Gastrocnemius medialis (tissue), 4 donors: ENCODE data around the gene PSMB2. TPM values are rescaled to one million over a fixed set of nuclear protein-coding genes. Genes with fewer than 3 reads are reported as not detected.

Experiments used
- ATAC-seq, 2 donors: fragments of 150-250 bp; one replicate each; pipeline ENCODE4 v1.9.1; 2016
- DNase-seq, 2 donors: peaks; one replicate each; pipeline ENCODE4 v3.0.0-alpha.2; 2019
- H3K27ac ChIP-seq, 4 donors: fragments of 200-600 bp; sonication (generic); 1 replicate in 1 of 4; 2 replicates in 3 of 4; pipeline ENCODE4 v1.5.1; 2016 to 2018; ENCODE audit warnings: mild to moderate bottlenecking in 2 of 4, moderate library complexity in 1 of 4
- H3K27me3 ChIP-seq, 3 donors: fragments of 200-600 bp; sonication (generic) in 2 of 3; 1 replicate in 1 of 3; 2 replicates in 2 of 3; pipeline versions ENCODE4 v1.5.1 to v1.6.0; 2016 to 2019; ENCODE audit warnings: mild to moderate bottlenecking in 1 of 3, moderate library complexity in 1 of 3
- H3K36me3 ChIP-seq, 2 donors: fragments of 200-600 bp; sonication (generic) in 1 of 2; one replicate each; pipeline ENCODE4 v1.5.1; 2017 to 2018
- H3K4me1 ChIP-seq, 2 donors: fragments of 200-600 bp; sonication (generic) in 1 of 2; one replicate each; pipeline ENCODE4 v1.5.1; 2016 to 2017; ENCODE audit warnings: mild to moderate bottlenecking in 2 of 2
- H3K4me3 ChIP-seq, 4 donors: fragments of 200-600 bp; sonication (generic) in 3 of 4; 1 replicate in 1 of 4; 2 replicates in 3 of 4; pipeline ENCODE4 v1.5.1; 2016 to 2019; ENCODE audit warnings: mild to moderate bottlenecking in 2 of 4
- H3K9me3 ChIP-seq, 3 donors: fragments of 200-600 bp; sonication (generic) in 2 of 3; 1 replicate in 1 of 3; 2 replicates in 2 of 3; pipeline ENCODE4 v1.5.1; 2016 to 2019
- POLR2A ChIP-seq, 2 donors: fragments of 450-650 bp; IDR thresholded peaks; one replicate each; pipeline ENCODE4 v1.6.1; 2017; ENCODE audit warnings: antibody characterized with exemption in 2 of 2, mild to moderate bottlenecking in 2 of 2, moderate library complexity in 2 of 2
- in situ Hi-C, 4 donors: fragments of 200-750 bp; cut with MboI; loops; one replicate each; pipeline versions ENCODE4 v1.15.0 to v1.8.0; 2017; ENCODE audit warnings: low sequenced_read_pairs in 4 of 4
- intact Hi-C: fragments of 100-400 bp; cut with DNase I; formaldehyde crosslinking; loops from one replicate; pipeline ENCODE4 v1.15.1; 2023; ENCODE audit warnings: low total_unique reads
- total RNA-seq, 4 donors: library from RNA; depleted of rRNA; stranded (reverse); fragments of >200 nt; gene quantifications; one replicate each; pipeline versions ENCODE4 v1.1.0 to v1.2.3, GENCODE V29; 2016
- TF ChIP-seq, protein P1 (sequence below), 5 experiments: fragments of 450-650 bp in 3 of 5; fragments of 200-600 bp in 2 of 5; sonication (generic) in 2 of 5; IDR thresholded peaks in 4 of 5; conservative IDR thresholded peaks in 1 of 5; 1 replicate in 4 of 5; 2 replicates in 1 of 5; pipeline ENCODE4 v1.5.1; 2016 to 2019; ENCODE audit warnings: antibody characterized with exemption in 5 of 5, mild to moderate bottlenecking in 3 of 5, moderate library complexity in 3 of 5

PSMB2 gene
- total RNA-seq, 4 donors from 2014 or later, result 65.2 to 119 (median 89.9) TPM

GRCh38 chr1:35557611-35558373 lies 83.5 kb downstream of the PSMB2 start, which contains the start of gene NCDN:
Gene NCDN, plus strand, starts transcription at chr1:35557799. Its CDS starts 392 bp downstream, at chr1:35558191.
- peaks cover 45 to 68% of the 10 kb centered on the region in 2 donors for H3K4me1 ChIP-seq
- no peaks in the 10 kb centered on the region for H3K27me3 ChIP-seq
- in situ Hi-C loops, result loop anchor here in 1 of 4 donors (10.0 kb wide), 1 partner anchor 363 kb away; the partner anchor contains the start of gene SFPQ

DNA sequence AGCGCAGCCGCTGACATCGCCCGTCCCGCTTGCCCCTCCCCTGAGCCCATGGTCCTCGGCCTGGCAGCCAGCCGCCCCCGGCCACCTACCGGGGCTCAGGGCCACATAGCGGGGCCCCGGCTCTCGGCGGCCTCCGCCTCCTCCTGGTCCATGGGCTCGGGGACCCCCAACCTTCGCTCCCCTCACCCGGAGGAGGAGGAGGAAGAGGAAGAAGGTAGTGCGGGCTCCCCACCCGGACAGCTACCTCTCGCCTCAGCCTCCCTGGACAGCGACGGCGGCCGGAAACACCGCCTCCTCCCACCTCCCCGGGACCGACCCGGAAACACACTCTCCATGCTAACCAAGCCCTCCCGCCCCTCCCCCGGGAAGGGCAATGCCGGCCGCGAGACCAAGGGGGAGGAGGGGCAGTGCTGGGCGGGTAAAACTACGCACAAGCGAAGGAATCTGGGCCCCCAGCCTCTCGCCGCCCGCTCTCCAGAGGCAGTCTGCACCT lies 84.2 kb downstream of the PSMB2 start, which contains the start of gene KIAA0319L:
Gene KIAA0319L, minus strand, starts transcription at position 286 of the 493 bp plus-strand sequence. CDS start 2,912 bp downstream, outside the sequence.
- peaks cover 0 to 9% of the 10 kb centered on the region in 2 donors for H3K36me3 ChIP-seq
- peak; percentile 68 to 81 for TF ChIP-seq POLR2A (IDR thresholded peaks at IDR 0.05)
- TF ChIP-seq, protein P1, sequence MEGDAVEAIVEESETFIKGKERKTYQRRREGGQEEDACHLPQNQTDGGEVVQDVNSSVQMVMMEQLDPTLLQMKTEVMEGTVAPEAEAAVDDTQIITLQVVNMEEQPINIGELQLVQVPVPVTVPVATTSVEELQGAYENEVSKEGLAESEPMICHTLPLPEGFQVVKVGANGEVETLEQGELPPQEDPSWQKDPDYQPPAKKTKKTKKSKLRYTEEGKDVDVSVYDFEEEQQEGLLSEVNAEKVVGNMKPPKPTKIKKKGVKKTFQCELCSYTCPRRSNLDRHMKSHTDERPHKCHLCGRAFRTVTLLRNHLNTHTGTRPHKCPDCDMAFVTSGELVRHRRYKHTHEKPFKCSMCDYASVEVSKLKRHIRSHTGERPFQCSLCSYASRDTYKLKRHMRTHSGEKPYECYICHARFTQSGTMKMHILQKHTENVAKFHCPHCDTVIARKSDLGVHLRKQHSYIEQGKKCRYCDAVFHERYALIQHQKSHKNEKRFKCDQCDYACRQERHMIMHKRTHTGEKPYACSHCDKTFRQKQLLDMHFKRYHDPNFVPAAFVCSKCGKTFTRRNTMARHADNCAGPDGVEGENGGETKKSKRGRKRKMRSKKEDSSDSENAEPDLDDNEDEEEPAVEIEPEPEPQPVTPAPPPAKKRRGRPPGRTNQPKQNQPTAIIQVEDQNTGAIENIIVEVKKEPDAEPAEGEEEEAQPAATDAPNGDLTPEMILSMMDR (IDR thresholded peaks at IDR 0.05 in 4 of 5, conservative IDR thresholded peaks at IDR 0.05 in 1 of 5), result peak in 1 of 5 experiments; percentile 12
- in situ Hi-C loops (loop anchor here in 1 of 4 donors (10.0 kb wide), 1 partner anchor 362 kb away; the partner anchor contains the start of gene SFPQ), intact Hi-C loops (loop anchor here (2.0 to 10.0 kb wide), 4 partner anchors 84 to 908 kb away; partner anchors contain the start of genes C1orf216, MRPS15, PSMB2 and SFPQ)
- H3K4me3 ChIP-seq, result peak within 1 kb of the TSS; percentile 84 to 99 (median 98)
- peaks cover 45 to 69% of the 10 kb centered on the region in 2 donors for H3K4me1 ChIP-seq
- H3K9me3 ChIP-seq, result no peaks in the 10 kb centered on the region
- no peaks in the 10 kb centered on the region for H3K27me3 ChIP-seq
- peak within 1 kb of the TSS; percentile 91 to 100 (median 99) for H3K27ac ChIP-seq
- DNase-seq (peak; percentile 82 to 83), ATAC-seq (peak; percentile 93 to 94)

More at GRCh38 chr1:35557611-35558373, 83.5 kb downstream of the PSMB2 start, which contains the start of gene NCDN:
- peak; percentile 97 for DNase-seq
- intact Hi-C loops, result loop anchor here (2.0 to 10.0 kb wide), 4 partner anchors 83 to 907 kb away; partner anchors contain the start of genes C1orf216, MRPS15, PSMB2 and SFPQ
- ATAC-seq, result peak; percentile 94 to 97
- H3K9me3 ChIP-seq, result no peaks in the 10 kb centered on the region
- peaks cover 0 to 6% of the 10 kb centered on the region in 2 donors for H3K36me3 ChIP-seq
- peak within 1 kb of the TSS; percentile 91 to 100 (median 99) for H3K27ac ChIP-seq
- peak within 1 kb of the TSS; percentile 84 to 99 (median 98) for H3K4me3 ChIP-seq
- no peak for TF ChIP-seq POLR2A (IDR thresholded peaks at IDR 0.05)
- TF ChIP-seq, protein P1 (IDR thresholded peaks at IDR 0.05 in 4 of 5, conservative IDR thresholded peaks at IDR 0.05 in 1 of 5), result no peak

GRCh38 chr1:35556484-35557117 lies 84.7 kb downstream of the PSMB2 start:
- intact Hi-C loops (loop anchor here (2.0 to 10.0 kb wide), 4 partner anchors 84 to 908 kb away; partner anchors contain the start of genes C1orf216, MRPS15, PSMB2 and SFPQ), in situ Hi-C loops (loop anchor here in 1 of 4 donors (10.0 kb wide), 1 partner anchor 362 kb away; the partner anchor contains the start of gene SFPQ)
- H3K9me3 ChIP-seq, result no peaks in the 10 kb centered on the region
- DNase-seq (no peak), ATAC-seq (no peak)
- TF ChIP-seq, protein P1 (IDR thresholded peaks at IDR 0.05 in 4 of 5, conservative IDR thresholded peaks at IDR 0.05 in 1 of 5), result no peak
- no peak for TF ChIP-seq POLR2A (IDR thresholded peaks at IDR 0.05)
- peak overlapping the region; percentile 91 to 100 (median 99) for H3K27ac ChIP-seq
- H3K36me3 ChIP-seq, result peaks cover 0 to 15% of the 10 kb centered on the region in 2 donors
- H3K4me1 ChIP-seq, result peaks cover 45 to 69% of the 10 kb centered on the region in 2 donors
- peak overlapping the region; percentile 84 to 99 (median 98) for H3K4me3 ChIP-seq
- no peaks in the 10 kb centered on the region for H3K27me3 ChIP-seq
